H9 (cell line): ENCODE data around the gene GTF3C5. TPM values are rescaled to one million over a fixed set of nuclear protein-coding genes. Genes with fewer than 3 reads are reported as not detected.

Experiments used
- DNase-seq: peaks from one replicate; pipeline ENCODE4 v3.0.0-alpha.2; 2017
- H2AFZ ChIP-seq: one replicate; pipeline ENCODE4 v1.6.1; 2013; ENCODE audit warnings: mild to moderate bottlenecking, low read length, control low read depth, moderate library complexity
- H2AK5ac ChIP-seq: 2 replicates; pipeline ENCODE4 v1.6.1; 2013; ENCODE audit warnings: low read length, control low read depth, mixed read lengths; ENCODE audit not compliant: insufficient read length
- H2BK120ac ChIP-seq: one replicate; pipeline ENCODE4 v1.6.1; 2013; ENCODE audit warnings: low read depth, mild to moderate bottlenecking, low read length, control low read depth, inconsistent platforms; ENCODE audit not compliant: poor library complexity, severe bottlenecking
- H2BK12ac ChIP-seq: 2 replicates; pipeline ENCODE4 v1.6.1; 2013; ENCODE audit warnings: low read length, control low read depth, mixed read lengths, low read depth; ENCODE audit not compliant: insufficient read length
- H2BK15ac ChIP-seq: 2 replicates; pipeline ENCODE4 v1.6.1; 2013; ENCODE audit warnings: low read depth, low read length, control low read depth
- H2BK20ac ChIP-seq: one replicate; pipeline ENCODE4 v1.6.1; 2013; ENCODE audit warnings: low read depth, mild to moderate bottlenecking, low read length, control low read depth, inconsistent platforms; ENCODE audit not compliant: poor library complexity, severe bottlenecking
- H2BK5ac ChIP-seq: 2 replicates; pipeline ENCODE4 v1.6.1; 2013; ENCODE audit warnings: low read length, control low read depth, mixed read lengths; ENCODE audit not compliant: insufficient read length
- H3K14ac ChIP-seq: 2 replicates; pipeline ENCODE4 v1.6.1; 2013; ENCODE audit warnings: low read length, control low read depth; ENCODE audit not compliant: insufficient read depth
- H3K18ac ChIP-seq: 2 replicates; pipeline ENCODE4 v1.6.1; 2013; ENCODE audit warnings: low read depth, mild to moderate bottlenecking, mixed read lengths, low read length, control low read depth; ENCODE audit not compliant: insufficient read length
- H3K23ac ChIP-seq: 2 replicates; pipeline ENCODE4 v1.6.1; 2013; ENCODE audit warnings: low read length, control low read depth, mixed read lengths, low read depth; ENCODE audit not compliant: insufficient read length
- H3K23me2 ChIP-seq: 2 replicates; pipeline ENCODE4 v1.6.1; 2013; ENCODE audit warnings: low read depth, mild to moderate bottlenecking, mixed read lengths, low read length, control low read depth; ENCODE audit not compliant: insufficient read length, poor library complexity, severe bottlenecking
- H3K27ac ChIP-seq: 2 replicates; pipeline ENCODE4 v1.5.1; 2013; ENCODE audit warnings: low read length, control low read depth, mixed read lengths, low read depth; ENCODE audit not compliant: insufficient read length
- H3K27me3 ChIP-seq: 2 replicates; pipeline ENCODE4 v1.6.1; 2013; ENCODE audit warnings: low read length, control low read depth, inconsistent platforms; ENCODE audit not compliant: insufficient read depth
- H3K4ac ChIP-seq: 2 replicates; pipeline ENCODE4 v1.6.1; 2013; ENCODE audit warnings: low read depth, mild to moderate bottlenecking, control low read depth, inconsistent platforms, low read length, moderate library complexity
- H3K4me1 ChIP-seq: 2 replicates; pipeline ENCODE4 v1.6.1; 2013; ENCODE audit warnings: low read length, control low read depth, inconsistent platforms; ENCODE audit not compliant: insufficient read depth
- H3K4me2 ChIP-seq: 2 replicates; pipeline ENCODE4 v1.6.1; 2013; ENCODE audit warnings: low read length, control low read depth, mixed read lengths; ENCODE audit not compliant: insufficient read length, insufficient read depth
- H3K56ac ChIP-seq: 2 replicates; pipeline ENCODE4 v1.6.1; 2013; ENCODE audit warnings: low read depth, mild to moderate bottlenecking, mixed read lengths, low read length, control low read depth; ENCODE audit not compliant: insufficient read length
- H3K79me1 ChIP-seq: 2 replicates; pipeline ENCODE4 v1.6.1; 2013; ENCODE audit warnings: low read depth, mild to moderate bottlenecking, moderate library complexity, low read length, control low read depth, inconsistent platforms; ENCODE audit not compliant: insufficient read depth, poor library complexity, severe bottlenecking
- H3K79me2 ChIP-seq: 2 replicates; pipeline ENCODE4 v1.6.1; 2013; ENCODE audit warnings: low read length, control low read depth, inconsistent platforms; ENCODE audit not compliant: insufficient read depth
- H3K9ac ChIP-seq: 2 replicates; pipeline ENCODE4 v1.6.1; 2013; ENCODE audit warnings: low read length, control low read depth, mixed read lengths; ENCODE audit not compliant: insufficient read length; ENCODE audit errors: extremely low read depth
- H3K9me3 ChIP-seq: one replicate; pipeline ENCODE4 v1.6.1; 2013; ENCODE audit warnings: low read depth, low read length, inconsistent platforms; ENCODE audit not compliant: control insufficient read depth
- H3T11ph ChIP-seq: one replicate; pipeline ENCODE4 v1.6.1; 2013; ENCODE audit warnings: mild to moderate bottlenecking, low read length, control low read depth, inconsistent platforms
- H4K20me1 ChIP-seq: one replicate; pipeline ENCODE4 v1.6.1; 2013; ENCODE audit not compliant: control insufficient read depth, insufficient read length, insufficient read depth
- H4K5ac ChIP-seq: 2 replicates; pipeline ENCODE4 v1.6.1; 2013; ENCODE audit warnings: low read depth, mild to moderate bottlenecking, mixed read lengths, low read length, control low read depth; ENCODE audit not compliant: insufficient read length
- H4K8ac ChIP-seq: replicated peaks from 2 replicates; pipeline ENCODE4 v1.6.1; 2013; ENCODE audit warnings: low read length, control low read depth, mixed read lengths, low read depth; ENCODE audit not compliant: insufficient read length
- H4K91ac ChIP-seq: 2 replicates; pipeline ENCODE4 v1.6.1; 2013; ENCODE audit warnings: low read depth, mild to moderate bottlenecking, moderate library complexity, mixed read lengths, low read length, control low read depth; ENCODE audit not compliant: insufficient read length
- H3K27ac Mint-ChIP-seq, 3 experiments: 2 replicates in 2 of 3; 3 replicates in 1 of 3; pipeline ENCODE4 v1.8.0; 2020 to 2021; ENCODE audit warnings: mixed read lengths in 3 of 3, mild to moderate bottlenecking in 1 of 3, moderate library complexity in 1 of 3
- H3K27me3 Mint-ChIP-seq: 2 replicates; pipeline ENCODE4 v1.8.0; 2021; ENCODE audit warnings: low read depth, mild to moderate bottlenecking, moderate library complexity, mixed read lengths
- H3K36me3 Mint-ChIP-seq, 3 experiments: 2 replicates in 2 of 3; 3 replicates in 1 of 3; pipeline ENCODE4 v1.8.0; 2020 to 2021; ENCODE audit warnings: low read depth in 3 of 3, mixed read lengths in 3 of 3; ENCODE audit not compliant: insufficient read depth in 1 of 3
- H3K4me1 Mint-ChIP-seq, 2 experiments: 2 replicates each; pipeline ENCODE4 v1.8.0; 2020; ENCODE audit warnings: mixed read lengths in 2 of 2
- H3K4me3 Mint-ChIP-seq, 2 experiments: 2 replicates in 1 of 2; 3 replicates in 1 of 2; pipeline ENCODE4 v1.8.0; 2020 to 2021; ENCODE audit warnings: mild to moderate bottlenecking in 2 of 2, mixed read lengths in 2 of 2, moderate library complexity in 1 of 2
- H3K9me3 Mint-ChIP-seq, 2 experiments: 2 replicates in 1 of 2; 3 replicates in 1 of 2; pipeline ENCODE4 v1.8.0; 2020; ENCODE audit warnings: mild to moderate bottlenecking in 2 of 2, mixed read lengths in 2 of 2, moderate library complexity in 1 of 2
- WGBS: extraction: QIAGEN DNeasy Blood & Tissue Kit; methylation state at CpG from one replicate; pipeline ENCODE4 v1.1.7; 2013; ENCODE audit warnings: missing lambda C conversion rate, low lambda C conversion rate, mixed read lengths; ENCODE audit not compliant: insufficient read length; ENCODE audit errors: extremely low coverage; 5-methylcytosine and 5-hydroxymethylcytosine counted together
- total RNA-seq: library from RNA; stranded (reverse); gene quantifications from 2 replicates; pipeline ENCODE4 v1.2.1, GENCODE V29; 2021
- TF ChIP-seq, protein P1 (sequence below): fragments of 200-600 bp; sonication (generic); conservative IDR thresholded peaks from 3 replicates; pipeline ENCODE4 v1.8.0; 2021; ENCODE audit warnings: antibody characterized with exemption, mild to moderate bottlenecking

Gene GTF3C5
- total RNA-seq, 1 experiment from 2014 or later, result 88.9 TPM

DNA sequence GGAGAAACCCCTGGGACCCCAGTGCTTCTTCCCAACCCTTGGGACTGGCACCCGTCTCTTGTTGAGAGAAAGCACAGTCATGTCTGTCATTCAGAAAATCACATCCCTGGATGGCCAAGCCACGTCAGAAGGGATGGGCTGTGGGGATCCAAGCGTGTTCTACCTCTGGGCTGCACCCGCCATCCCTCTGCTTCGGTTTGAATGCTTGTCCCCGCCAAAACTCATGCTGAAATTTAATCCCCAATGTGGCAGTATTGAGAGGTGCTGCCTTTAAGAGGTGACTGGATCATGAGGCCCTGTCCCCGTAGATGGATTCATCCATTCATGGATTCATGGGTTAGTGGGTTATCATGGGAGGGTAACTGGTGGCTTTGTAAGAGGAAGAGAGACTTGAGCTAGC, 58.0 kb downstream of the GTF3C5 start:
- Mint-ChIP-seq H3K4me1 (0 out of 4 replicates have a peak, but pooled peaks cover 0 to 2% of the 10 kb centered on the region in 2 experiments), H3K36me3 (no peaks in the 10 kb centered on the region), H3K27ac (no peak overlapping the region; a peak in 1 of 7 replicates), H3K27me3 (peaks cover 4% of the 10 kb centered on the region; the same call in 1 of the 2 replicates), H3K9me3 (no peaks in the 10 kb centered on the region), H3K4me3 (no peak overlapping the region)
- H3K23me2 ChIP-seq, result no peaks in the 10 kb centered on the region
- no peak overlapping the region for H2BK5ac ChIP-seq
- no peak overlapping the region for H3K4ac ChIP-seq
- H3K4me2 ChIP-seq, result no peak overlapping the region
- no peak overlapping the region for H2BK20ac ChIP-seq
- no peaks in the 10 kb centered on the region for H3K9me3 ChIP-seq
- H3K14ac ChIP-seq, result no peak overlapping the region
- no peak overlapping the region for H4K8ac ChIP-seq
- H3K79me1 ChIP-seq, result no peaks in the 10 kb centered on the region
- DNase-seq, result no peak
- TF ChIP-seq, protein P1, sequence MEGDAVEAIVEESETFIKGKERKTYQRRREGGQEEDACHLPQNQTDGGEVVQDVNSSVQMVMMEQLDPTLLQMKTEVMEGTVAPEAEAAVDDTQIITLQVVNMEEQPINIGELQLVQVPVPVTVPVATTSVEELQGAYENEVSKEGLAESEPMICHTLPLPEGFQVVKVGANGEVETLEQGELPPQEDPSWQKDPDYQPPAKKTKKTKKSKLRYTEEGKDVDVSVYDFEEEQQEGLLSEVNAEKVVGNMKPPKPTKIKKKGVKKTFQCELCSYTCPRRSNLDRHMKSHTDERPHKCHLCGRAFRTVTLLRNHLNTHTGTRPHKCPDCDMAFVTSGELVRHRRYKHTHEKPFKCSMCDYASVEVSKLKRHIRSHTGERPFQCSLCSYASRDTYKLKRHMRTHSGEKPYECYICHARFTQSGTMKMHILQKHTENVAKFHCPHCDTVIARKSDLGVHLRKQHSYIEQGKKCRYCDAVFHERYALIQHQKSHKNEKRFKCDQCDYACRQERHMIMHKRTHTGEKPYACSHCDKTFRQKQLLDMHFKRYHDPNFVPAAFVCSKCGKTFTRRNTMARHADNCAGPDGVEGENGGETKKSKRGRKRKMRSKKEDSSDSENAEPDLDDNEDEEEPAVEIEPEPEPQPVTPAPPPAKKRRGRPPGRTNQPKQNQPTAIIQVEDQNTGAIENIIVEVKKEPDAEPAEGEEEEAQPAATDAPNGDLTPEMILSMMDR, result no peak
- H3K4me1 ChIP-seq, result no peaks in the 10 kb centered on the region
- H3K27me3 ChIP-seq, result no peaks in the 10 kb centered on the region
- no peak overlapping the region for H2BK15ac ChIP-seq
- no peak overlapping the region for H3K23ac ChIP-seq
- no peaks in the 10 kb centered on the region for H3K79me2 ChIP-seq
- no peak overlapping the region for H2BK12ac ChIP-seq
- no peak overlapping the region for H3K18ac ChIP-seq
- no peak overlapping the region for H4K5ac ChIP-seq
- H3K9ac ChIP-seq, result no peak overlapping the region
- H2AK5ac ChIP-seq, result no peak overlapping the region
- WGBS, result no CpG with 5 or more reads among the region's 7 CpGs
- no peak overlapping the region for H4K91ac ChIP-seq
- no peak overlapping the region for H3K56ac ChIP-seq
- no peak overlapping the region for H2AFZ ChIP-seq
- H3K27ac ChIP-seq, result no peak overlapping the region
- no peak overlapping the region for H3T11ph ChIP-seq
- no peaks in the 10 kb centered on the region for H4K20me1 ChIP-seq
- no peak overlapping the region for H2BK120ac ChIP-seq
